ENCODE measurements around the gene OGN.

OGN gene

DNA sequence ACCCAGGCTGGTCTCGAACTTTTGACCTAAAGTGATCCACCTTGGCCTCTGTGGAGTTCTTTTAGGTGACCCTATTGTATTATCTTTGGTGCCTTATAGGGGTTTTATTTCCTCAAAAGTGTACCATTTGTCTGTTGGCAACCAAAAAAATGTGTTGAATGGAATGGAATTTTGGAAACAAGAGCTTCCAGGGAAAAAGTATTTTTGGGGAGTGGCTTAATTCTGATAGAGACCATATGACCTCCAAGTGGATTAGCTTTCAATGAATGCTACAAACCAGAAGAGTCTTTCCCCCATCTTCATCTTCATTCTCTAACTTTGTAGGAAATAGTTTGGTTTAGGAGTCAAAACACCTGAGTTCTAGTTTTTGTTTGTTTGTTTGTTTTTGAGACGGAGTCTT, 3.4 kb upstream of the OGN start:
- DNase-seq (ENCODE audit: low read depth): no peak
- no peak overlapping the region for H3K4me3 ChIP-seq (ENCODE audit: low read depth, low read length)

GRCh38 chr9:92406477-92406876, 2.1 kb upstream of the OGN start:
- DNase-seq (ENCODE audit: low read depth): no peak
- no peak overlapping the region for H3K4me3 ChIP-seq (ENCODE audit: low read depth, low read length)

DNA sequence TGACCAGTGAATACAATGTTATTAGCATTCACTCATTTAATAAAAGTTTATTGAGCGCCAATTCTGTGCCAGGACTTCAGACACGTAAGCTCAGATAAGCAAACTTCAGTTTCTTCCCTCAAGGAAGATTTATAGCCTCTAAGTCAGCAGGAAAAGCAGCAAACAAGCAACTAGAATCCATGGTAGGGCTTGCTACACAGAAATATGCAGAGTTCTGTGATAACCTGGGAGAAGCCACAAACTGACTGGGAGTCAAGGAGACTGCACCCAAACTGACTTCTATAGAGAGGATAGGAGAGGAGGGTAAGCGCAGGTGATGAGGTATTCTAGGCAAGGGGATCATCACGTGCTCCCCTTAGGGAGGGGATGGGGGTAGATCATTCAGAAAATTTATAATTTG, 1.4 kb upstream of the OGN start:
- no peak for DNase-seq (ENCODE audit: low read depth)
- no peak overlapping the region for H3K4me3 ChIP-seq (ENCODE audit: low read depth, low read length)

- DNase-seq (ENCODE audit: low read depth): no peak
- no peak overlapping the region for H3K4me3 ChIP-seq (ENCODE audit: low read depth, low read length)
These were observed 1.3 kb downstream of the OGN start for GRCh38 chr9:92402826-92403745.

DNA sequence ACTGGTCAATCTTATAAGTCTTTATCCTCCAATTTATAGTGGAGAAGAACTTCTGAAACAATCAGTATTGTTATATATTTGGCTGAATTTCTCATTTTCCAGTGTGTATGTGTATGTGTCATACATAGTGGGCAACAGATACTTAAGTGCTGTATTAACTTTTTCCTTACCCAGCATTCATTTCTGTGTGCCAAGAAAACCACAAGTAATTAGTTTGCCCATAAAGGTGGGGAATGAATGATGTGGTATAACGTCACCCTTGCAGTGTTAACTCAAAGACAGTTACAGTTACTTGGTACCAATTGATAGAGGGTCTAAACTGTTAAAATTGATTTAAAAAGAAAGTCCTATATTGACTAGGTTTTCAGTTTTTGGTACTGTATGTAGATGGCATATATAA, 2.0 kb downstream of the OGN start:
- no peak overlapping the region for H3K4me3 ChIP-seq (ENCODE audit: low read depth, low read length)
- no peak for DNase-seq (ENCODE audit: low read depth)

- no peak for DNase-seq (ENCODE audit: low read depth)
- H3K4me3 ChIP-seq (ENCODE audit: low read depth, low read length): no peak overlapping the region
These were observed 6.5 kb downstream of the OGN start for GRCh38 chr9:92397853-92398252.

DNA sequence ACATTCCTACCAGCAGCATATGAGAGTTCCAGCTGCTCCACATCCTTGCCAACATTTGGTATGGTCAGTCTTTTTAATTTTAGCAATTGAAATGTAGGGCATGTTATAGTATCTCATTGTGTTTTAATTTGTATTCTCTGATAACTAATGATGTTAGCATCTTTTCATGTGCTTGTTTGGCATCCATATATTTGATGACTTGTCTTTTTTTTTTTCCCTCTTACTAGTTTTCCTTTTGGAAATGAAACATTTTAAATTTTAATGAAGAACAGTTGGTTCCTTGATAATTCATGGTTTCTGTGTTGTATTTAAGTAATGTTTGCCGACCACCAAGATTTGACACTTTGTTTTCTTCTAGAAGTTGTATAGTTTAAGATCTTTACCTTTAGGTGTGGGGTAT, 8.8 kb downstream of the OGN start:
- DNase-seq (ENCODE audit: low read depth): no peak
- H3K4me3 ChIP-seq (ENCODE audit: low read depth, low read length): no peak overlapping the region

DNA sequence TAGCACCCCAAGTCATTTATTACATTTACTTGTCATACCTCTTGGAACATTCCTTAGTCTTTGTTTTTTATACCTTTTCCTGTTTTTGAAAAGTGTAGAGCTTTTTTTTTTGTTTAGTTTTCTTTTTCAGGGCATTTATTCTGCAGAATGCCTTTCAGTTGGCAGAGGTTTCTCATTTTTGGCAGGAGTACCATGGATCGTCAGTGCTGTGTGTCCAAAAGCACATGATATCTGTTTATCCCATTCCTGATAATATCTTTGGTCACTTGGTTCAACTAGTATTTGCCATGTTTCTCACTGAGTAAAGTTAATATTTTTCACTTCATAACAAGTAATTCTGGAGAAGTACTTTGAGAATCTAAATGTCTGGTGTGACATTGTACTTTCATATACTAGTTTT, 10.7 kb downstream of the OGN start:
- no peak overlapping the region for H3K4me3 ChIP-seq (ENCODE audit: low read depth, low read length)
- no peak for DNase-seq (ENCODE audit: low read depth)

DNA sequence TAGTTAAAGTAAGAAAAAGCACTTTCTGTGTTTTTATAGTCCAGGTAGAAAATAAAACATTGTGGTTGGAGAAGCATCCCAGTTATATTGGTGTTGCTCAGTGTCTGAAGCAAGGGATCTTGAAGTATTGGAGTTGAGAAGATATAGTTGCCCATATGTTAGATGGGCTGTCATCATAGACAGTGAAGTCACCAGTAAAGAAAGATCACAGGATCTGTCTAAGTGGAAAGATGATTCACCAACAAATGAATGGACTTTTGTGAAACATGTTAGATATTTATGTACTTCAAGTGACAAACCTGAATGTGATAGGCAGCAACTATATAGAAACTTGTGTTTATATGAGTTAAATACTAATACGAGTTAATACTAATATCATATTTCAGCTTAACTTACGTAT, 11.7 kb downstream of the OGN start:
- DNase-seq (ENCODE audit: low read depth): no peak
- H3K4me3 ChIP-seq (ENCODE audit: low read depth, low read length): no peak overlapping the region

- no peak for DNase-seq (ENCODE audit: low read depth)
- no peak overlapping the region for H3K4me3 ChIP-seq (ENCODE audit: low read depth, low read length)
These were observed 18.4 kb downstream of the OGN start for GRCh38 chr9:92385953-92386352.

GRCh38 chr9:92385477-92385876, 18.9 kb downstream of the OGN start:
- DNase-seq (ENCODE audit: low read depth): no peak

GRCh38 chr9:92385001-92385400, 19.4 kb downstream of the OGN start:
- no peak for DNase-seq (ENCODE audit: low read depth)
- no peak overlapping the region for H3K4me3 ChIP-seq (ENCODE audit: low read depth, low read length)

More at GRCh38 chr9:92385477-92385876, 18.9 kb downstream of the OGN start:
- no peak overlapping the region for H3K4me3 ChIP-seq (ENCODE audit: low read depth, low read length)

DNA sequence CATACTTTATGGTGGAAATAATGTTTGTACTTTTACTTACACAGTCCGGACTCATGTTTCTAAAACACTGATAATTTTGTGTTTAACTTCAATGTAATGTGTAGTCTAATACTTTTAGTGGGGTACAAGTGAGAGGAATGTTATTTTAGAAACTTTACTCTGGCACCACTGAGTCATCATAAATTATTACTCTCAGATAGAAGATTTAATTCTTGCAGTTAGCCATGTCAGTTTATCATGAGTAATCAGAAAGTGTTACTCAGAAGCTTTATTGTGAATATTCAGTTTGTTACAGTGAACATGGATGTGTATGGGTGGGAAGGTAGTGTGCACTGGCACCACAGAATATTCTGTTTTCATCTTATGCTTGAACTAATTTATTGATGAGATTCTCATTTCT, 20.0 kb downstream of the OGN start:
- no peak for DNase-seq (ENCODE audit: low read depth)

GRCh38 chr9:92381775-92382174, 22.6 kb downstream of the OGN start:
- no peak overlapping the region for H3K4me3 ChIP-seq (ENCODE audit: low read depth, low read length)
- no peak for DNase-seq (ENCODE audit: low read depth)

More for the DNA sequence above, 20.0 kb downstream of the OGN start:
- H3K4me3 ChIP-seq (ENCODE audit: low read depth, low read length): no peak overlapping the region

DNA sequence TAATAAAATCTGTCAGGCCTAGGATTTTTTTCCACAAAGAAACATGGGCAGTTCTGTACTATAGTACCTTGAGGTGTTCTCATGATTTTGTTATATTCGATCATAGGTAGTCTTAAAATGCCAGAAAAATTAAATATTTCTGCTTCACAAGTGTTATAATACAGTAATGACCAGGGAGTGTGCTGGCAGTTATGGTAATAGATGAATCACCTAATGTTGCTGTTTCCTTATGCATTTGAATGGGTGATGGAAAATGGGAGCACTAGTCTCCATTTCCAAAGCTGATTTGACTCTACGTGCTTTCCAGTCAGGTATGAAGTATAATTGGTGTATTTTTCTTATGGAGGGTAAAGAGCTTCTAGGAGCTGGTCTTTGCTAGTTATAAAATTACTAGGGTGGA, 23.8 kb downstream of the OGN start:
- DNase-seq (ENCODE audit: low read depth): no peak
- no peak overlapping the region for H3K4me3 ChIP-seq (ENCODE audit: low read depth, low read length)

- peak; percentile 14 for DNase-seq (ENCODE audit: low read depth)
- no peak overlapping the region for H3K4me3 ChIP-seq (ENCODE audit: low read depth, low read length)
These were observed 25.4 kb downstream of the OGN start for GRCh38 chr9:92378865-92379560.

DNA sequence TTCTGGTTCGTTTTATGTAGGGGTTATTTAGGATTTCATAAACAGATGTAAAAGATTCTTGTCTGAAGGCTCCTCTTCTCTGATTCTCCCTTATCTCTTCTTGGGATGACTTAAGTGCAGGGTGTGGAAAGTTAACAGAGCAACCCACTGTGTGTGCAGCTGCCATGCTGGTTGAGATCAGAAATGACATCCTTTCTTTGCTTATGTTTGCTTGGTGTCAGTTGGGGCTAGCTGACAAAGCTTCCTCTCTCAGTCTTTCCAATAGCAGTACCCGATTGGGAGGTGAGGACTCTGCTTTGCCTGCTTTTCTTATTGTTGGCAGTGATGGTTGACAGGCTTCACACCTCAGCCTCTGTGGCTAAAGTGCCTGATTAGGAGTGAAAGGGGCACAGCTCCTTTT, 26.5 kb downstream of the OGN start:
- H3K4me3 ChIP-seq (ENCODE audit: low read depth, low read length): no peak overlapping the region
- no peak for DNase-seq (ENCODE audit: low read depth)

DNA sequence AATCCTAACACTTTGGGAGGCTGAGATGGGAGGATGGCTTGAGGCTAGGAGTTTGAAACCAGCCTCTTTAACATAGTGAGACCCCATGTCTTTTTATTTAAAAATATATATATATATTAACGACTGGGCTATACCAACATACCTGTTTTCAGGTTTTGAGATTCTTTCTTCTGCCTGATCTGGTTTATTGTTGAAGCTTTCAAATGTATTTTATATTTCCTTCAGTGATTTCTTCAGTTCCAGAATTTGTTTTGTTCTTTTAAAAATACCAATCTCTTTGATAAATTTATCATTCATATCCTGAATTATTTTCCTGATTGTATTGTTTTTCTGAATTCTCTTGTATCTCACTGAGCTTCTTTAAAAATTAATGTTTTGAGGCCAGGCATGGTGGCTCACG, 31.2 kb downstream of the OGN start:
- DNase-seq (ENCODE audit: low read depth): no peak
- no peak overlapping the region for H3K4me3 ChIP-seq (ENCODE audit: low read depth, low read length)

DNA sequence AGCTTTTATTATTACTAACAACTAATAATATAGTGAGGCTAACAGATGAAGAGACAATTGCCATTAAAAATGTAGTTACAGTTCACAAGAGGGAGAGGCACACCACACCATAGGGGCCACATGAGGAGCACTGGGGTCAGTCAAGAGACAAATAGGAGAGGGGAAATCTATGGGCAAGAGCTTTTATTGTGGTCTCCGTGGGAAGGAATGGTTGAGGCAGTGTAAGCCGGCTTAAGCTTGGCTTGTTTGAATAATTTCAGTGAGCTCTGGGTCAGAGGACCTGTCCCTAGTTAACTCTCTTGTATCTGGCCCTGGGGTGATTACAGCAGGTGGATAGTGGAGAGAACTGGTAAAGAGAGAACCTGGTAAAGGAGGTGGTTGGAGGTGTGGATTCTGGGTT, 35.3 kb downstream of the OGN start:
- no peak for DNase-seq (ENCODE audit: low read depth)

GRCh38 chr9:92360083-92360482, 44.3 kb downstream of the OGN start:
- no peak for DNase-seq (ENCODE audit: low read depth)
- no peak overlapping the region for H3K4me3 ChIP-seq (ENCODE audit: low read depth, low read length)

More for the DNA sequence above, 35.3 kb downstream of the OGN start:
- no peak overlapping the region for H3K4me3 ChIP-seq (ENCODE audit: low read depth, low read length)

All from skeletal muscle cell (primary cell).